Renal pelvis (tissue), 12 donors: ENCODE data around the gene LUC7L2. TPM values are rescaled to one million over a fixed set of nuclear protein-coding genes. Genes with fewer than 3 reads are reported as not detected.
"Not testable (repeated sequence)": the region's sequence is repeated elsewhere in the genome, so short reads cannot be mapped to it uniquely, and the experiment has no call there.

Source experiments
- DNase-seq: peaks from one replicate; pipeline ENCODE4 v3.0.0-alpha.2; 2013
- long read RNA-seq, 16 experiments: transcript quantifications; one replicate each; lab custom pipeline, GENCODE V29; 2026
- polyA plus RNA-seq, 3 donors: library from polyadenylated mRNA; unstranded; fragments of 120-200 nt; gene quantifications; one replicate each; pipeline ENCODE4 v1.2.1, GENCODE V29; 2013; ENCODE audit not compliant: insufficient read length in 3 of 3

The LUC7L2 gene
- polyA plus RNA-seq, result 100 to 1,000 TPM; 107 to 171 (median 167) TPM
- long read RNA-seq, donor 1, transcript LUC7L2-202 (10 exons, 2,645 nt), result major isoform, 22 of 43 reads
- long read RNA-seq, donor 1, partial matches to known transcripts, result 16 of 43 reads
- long read RNA-seq, donor 1, other reads (novel, unspliced or antisense), result 0 of 43 reads
- long read RNA-seq, donor 2, transcript LUC7L2-202 (10 exons, 2,645 nt), result major isoform, 30 of 43 reads
- long read RNA-seq, donor 2, partial matches to known transcripts, result 12 of 43 reads
- long read RNA-seq, donor 2, other reads (novel, unspliced or antisense), result 0 of 43 reads
- long read RNA-seq, donor 3, transcript LUC7L2-202 (10 exons, 2,645 nt), result major isoform, 21 of 34 reads
- long read RNA-seq, donor 3, partial matches to known transcripts, result 11 of 34 reads
- long read RNA-seq, donor 3, other reads (novel, unspliced or antisense), result 0 of 34 reads
- long read RNA-seq, donor 4, transcript LUC7L2-202 (10 exons, 2,645 nt), result major isoform, 19 of 46 reads
- long read RNA-seq, donor 4, partial matches to known transcripts, result 24 of 46 reads
- long read RNA-seq, donor 4, other reads (novel, unspliced or antisense), result 0 of 46 reads
- long read RNA-seq, donor 5, transcript LUC7L2-202 (10 exons, 2,645 nt), result major isoform, 13 of 20 reads
- long read RNA-seq, donor 5, partial matches to known transcripts, result 6 of 20 reads
- long read RNA-seq, donor 5, other reads (novel, unspliced or antisense), result 0 of 20 reads
- long read RNA-seq, donor 6, transcript LUC7L2-202 (10 exons, 2,645 nt), result major isoform, 26 of 69 reads
- long read RNA-seq, donor 6, partial matches to known transcripts, result 38 of 69 reads
- long read RNA-seq, donor 6, other reads (novel, unspliced or antisense), result 0 of 69 reads
- long read RNA-seq, donor 7, transcript LUC7L2-202 (10 exons, 2,645 nt), result major isoform, 33 of 75 reads
- long read RNA-seq, donor 7, partial matches to known transcripts, result 38 of 75 reads
- long read RNA-seq, donor 7, other reads (novel, unspliced or antisense), result 0 of 75 reads
- long read RNA-seq, donor 8, transcript LUC7L2-202 (10 exons, 2,645 nt), result major isoform, 16 of 37 reads
- long read RNA-seq, donor 8, partial matches to known transcripts, result 19 of 37 reads
- long read RNA-seq, donor 8, other reads (novel, unspliced or antisense), result 0 of 37 reads
- long read RNA-seq, donor 9, transcript LUC7L2-202 (10 exons, 2,645 nt), result major isoform, 28 of 61 reads
- long read RNA-seq, donor 9, partial matches to known transcripts, result 30 of 61 reads
- long read RNA-seq, donor 9, other reads (novel, unspliced or antisense), result 0 of 61 reads
- long read RNA-seq, donor 10, transcript LUC7L2-202 (10 exons, 2,645 nt), result major isoform, 10 of 63 reads
- long read RNA-seq, donor 10, partial matches to known transcripts, result 44 of 63 reads
- long read RNA-seq, donor 10, other reads (novel, unspliced or antisense), result 0 of 63 reads
- long read RNA-seq, donor 11, transcript LUC7L2-202 (10 exons, 2,645 nt), result major isoform, 18 of 42 reads
- long read RNA-seq, donor 11, partial matches to known transcripts, result 19 of 42 reads
- long read RNA-seq, donor 11, other reads (novel, unspliced or antisense), result 0 of 42 reads
- long read RNA-seq, donor 12, transcript LUC7L2-202 (10 exons, 2,645 nt), result major isoform, 37 of 95 reads
- long read RNA-seq, donor 12, transcript LUC7L2-206 (2 exons, 2,599 nt), result minor isoform, 5 of 95 reads
- long read RNA-seq, donor 12, partial matches to known transcripts, result 48 of 95 reads
- long read RNA-seq, donor 12, other reads (novel, unspliced or antisense), result 0 of 95 reads
- long read RNA-seq, donor 13, transcript LUC7L2-202 (10 exons, 2,645 nt), result major isoform, 11 of 26 reads
- long read RNA-seq, donor 13, partial matches to known transcripts, result 7 of 26 reads
- long read RNA-seq, donor 13, other reads (novel, unspliced or antisense), result 0 of 26 reads
- long read RNA-seq, donor 14, transcript LUC7L2-206 (2 exons, 2,599 nt), result minor isoform, 6 of 137 reads
- long read RNA-seq, donor 14, transcript LUC7L2-202 (10 exons, 2,645 nt), result major isoform, 19 of 137 reads
- long read RNA-seq, donor 14, partial matches to known transcripts, result 100 of 137 reads
- long read RNA-seq, donor 14, other reads (novel, unspliced or antisense), result 8 of 137 reads
- long read RNA-seq, donor 15, transcript LUC7L2-202 (10 exons, 2,645 nt), result major isoform, 23 of 59 reads
- long read RNA-seq, donor 15, partial matches to known transcripts, result 30 of 59 reads
- long read RNA-seq, donor 15, other reads (novel, unspliced or antisense), result 0 of 59 reads
- long read RNA-seq, donor 16, transcript LUC7L2-202 (10 exons, 2,645 nt), result major isoform, 21 of 56 reads
- long read RNA-seq, donor 16, partial matches to known transcripts, result 32 of 56 reads
- long read RNA-seq, donor 16, other reads (novel, unspliced or antisense), result 0 of 56 reads

- DNase-seq, result peak; percentile 99
Observed at GRCh38 chr7:139359366-139360209, at the start of gene LUC7L2. LUC7L2 (plus strand) TSS chr7:139359894; CDS start chr7:139360262, 368 bp downstream.

GRCh38 chr7:139317939-139318505, 41.7 kb upstream of the LUC7L2 start:
- DNase-seq, result no peak

GRCh38 chr7:139321071-139321745, 38.5 kb upstream of the LUC7L2 start:
- DNase-seq, result no peak

- not testable (repeated sequence) for DNase-seq
Observed at GRCh38 chr7:139324709-139325108, 35.0 kb upstream of the LUC7L2 start.

- DNase-seq, result no peak
Observed at GRCh38 chr7:139328375-139328774, 31.3 kb upstream of the LUC7L2 start.

- no peak for DNase-seq
Observed at GRCh38 chr7:139329119-139329518, 30.6 kb upstream of the LUC7L2 start.

GRCh38 chr7:139330333-139331030, 29.2 kb upstream of the LUC7L2 start:
- no peak for DNase-seq

- no peak for DNase-seq
Observed at GRCh38 chr7:139332697-139333359, 26.9 kb upstream of the LUC7L2 start.

- DNase-seq, result not testable (repeated sequence)
Observed at GRCh38 chr7:139333443-139333842, 26.3 kb upstream of the LUC7L2 start.

- DNase-seq, result no peak
Observed at GRCh38 chr7:139334399-139335150, 25.1 kb upstream of the LUC7L2 start.

GRCh38 chr7:139339025-139339424, 20.7 kb upstream of the LUC7L2 start:
- DNase-seq, result no peak

- DNase-seq, result no peak
Observed at GRCh38 chr7:139339698-139340036, 20.0 kb upstream of the LUC7L2 start.

- DNase-seq, result peak; percentile 100
Observed at GRCh38 chr7:139340037-139340807, 19.5 kb upstream of the LUC7L2 start.

GRCh38 chr7:139340808-139341057, 19.0 kb upstream of the LUC7L2 start:
- DNase-seq, result no peak
